ENCODE measurements around the gene TACC2.

TACC2 gene

GRCh38 chr10:122130474-122131110, 141.6 kb downstream of the TACC2 start:
- peak; percentile 58 for DNase-seq (ENCODE audit: low read depth)
- H3K4me3 ChIP-seq (ENCODE audit: low read depth, low read length): no peak overlapping the region
- no peak for TF ChIP-seq CTCF (conservative IDR thresholded peaks at IDR 0.05; ENCODE audit: low read depth, low read length)

GRCh38 chr10:122132331-122132755, 143.4 kb downstream of the TACC2 start:
- TF ChIP-seq CTCF (conservative IDR thresholded peaks at IDR 0.05; ENCODE audit: low read depth, low read length): no peak
- no peak overlapping the region for H3K4me3 ChIP-seq (ENCODE audit: low read depth, low read length)
- DNase-seq (ENCODE audit: low read depth): no peak

- DNase-seq (ENCODE audit: low read depth): no peak
- no peak overlapping the region for H3K4me3 ChIP-seq (ENCODE audit: low read depth, low read length)
- peak; percentile 23 for TF ChIP-seq CTCF (conservative IDR thresholded peaks at IDR 0.05; ENCODE audit: low read depth, low read length)
These were observed 144.1 kb downstream of the TACC2 start for GRCh38 chr10:122132882-122133565.

DNA sequence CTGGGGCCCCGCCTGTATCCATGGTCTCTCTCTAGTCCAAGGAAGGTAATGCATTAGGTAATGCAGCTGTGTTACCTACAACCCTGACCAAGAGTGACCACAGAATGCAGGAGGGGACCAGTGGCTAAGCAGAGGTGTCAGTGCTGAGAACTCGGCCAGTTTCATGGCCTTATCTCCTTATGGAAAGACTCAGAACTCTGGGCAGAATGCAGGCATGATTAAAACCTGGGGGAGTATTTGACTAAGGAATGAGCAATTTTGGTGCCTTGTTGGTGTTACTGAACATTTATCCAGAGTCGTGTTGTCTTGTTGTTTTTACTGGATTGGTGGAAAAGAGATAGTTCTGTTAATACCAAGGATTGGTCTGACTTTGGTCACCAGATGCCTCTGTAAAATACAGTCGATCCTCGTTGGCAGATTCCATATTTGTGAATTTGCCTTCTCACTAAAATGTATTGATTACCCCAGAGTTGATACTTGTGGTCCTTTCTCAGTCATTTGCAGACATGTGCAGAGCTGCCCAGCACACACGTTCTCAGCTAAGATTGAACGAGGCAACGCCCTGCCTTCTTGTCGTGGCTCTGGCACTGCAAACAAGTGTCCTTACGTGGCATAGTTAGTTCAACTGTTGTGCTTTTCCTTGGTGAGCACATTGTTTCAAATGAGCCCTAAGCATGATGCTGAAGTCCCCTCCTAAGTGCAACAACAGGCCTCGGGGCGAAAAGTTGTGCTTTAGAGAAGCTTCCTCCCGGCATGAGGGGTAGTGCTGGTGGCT, 146.5 kb downstream of the TACC2 start:
- TF ChIP-seq CTCF (conservative IDR thresholded peaks at IDR 0.05; ENCODE audit: low read depth, low read length): no peak
- no peak overlapping the region for H3K4me3 ChIP-seq (ENCODE audit: low read depth, low read length)

GRCh38 chr10:122138831-122139625, 150.1 kb downstream of the TACC2 start:
- TF ChIP-seq CTCF (conservative IDR thresholded peaks at IDR 0.05; ENCODE audit: low read depth, low read length): no peak
- no peak for DNase-seq (ENCODE audit: low read depth)
- H3K4me3 ChIP-seq (ENCODE audit: low read depth, low read length): no peak overlapping the region

More for the DNA sequence above, 146.5 kb downstream of the TACC2 start:
- DNase-seq (ENCODE audit: low read depth): no peak

- TF ChIP-seq CTCF (conservative IDR thresholded peaks at IDR 0.05; ENCODE audit: low read depth, low read length): no peak
- H3K4me3 ChIP-seq (ENCODE audit: low read depth, low read length): no peak overlapping the region
- DNase-seq (ENCODE audit: low read depth): no peak
These were observed 150.7 kb downstream of the TACC2 start for GRCh38 chr10:122139627-122140170.
